SK-N-SH treated with all-trans-retinoic acid at 6 μM for 48 hours (cell line): ENCODE measurements around the gene DYNC1I2.
"Not testable (repeated sequence)": the region's sequence is repeated elsewhere in the genome, so short reads cannot be mapped to it uniquely, and the experiment has no call there.

ENCODE experiments used
- ARNTL ChIP-seq: fragments of 450-650 bp; formaldehyde crosslinking; IDR thresholded peaks from 2 replicates; pipeline ENCODE4 v1.5.0; 2020; ENCODE audit warnings: low read depth, mild to moderate bottlenecking, moderate library complexity, borderline replicate concordance
- BACH2 ChIP-seq: fragments of 250-450 bp; sonication (Bioruptor Pico); IDR thresholded peaks from 2 replicates; pipeline ENCODE4 v1.9.0; 2021; ENCODE audit warnings: mild to moderate bottlenecking, borderline replicate concordance
- ESRRG ChIP-seq: fragments of 250-450 bp; sonication (Bioruptor Pico); IDR thresholded peaks from 2 replicates; pipeline ENCODE4 v1.6.1; 2021; ENCODE audit warnings: mild to moderate bottlenecking
- PATZ1 ChIP-seq: fragments of 250-450 bp; sonication (Bioruptor Pico); IDR thresholded peaks from 2 replicates; pipeline ENCODE4 v1.8.0; 2020; ENCODE audit warnings: mild to moderate bottlenecking, moderate library complexity, borderline replicate concordance
- RARB ChIP-seq: fragments of 250-450 bp; sonication (Bioruptor Pico); IDR thresholded peaks from 2 replicates; pipeline ENCODE4 v1.8.0; 2021; ENCODE audit warnings: mild to moderate bottlenecking, moderate library complexity
- ZFP3 ChIP-seq: fragments of 250-450 bp; sonication (Bioruptor Pico); IDR thresholded peaks from 2 replicates; pipeline ENCODE4 v1.5.0; 2020; ENCODE audit warnings: mild to moderate bottlenecking, moderate library complexity
- TF ChIP-seq, protein P1 (sequence below): fragments of 250-450 bp; sonication (Bioruptor Pico); IDR thresholded peaks from 2 replicates; pipeline ENCODE4 v1.5.1; 2020; ENCODE audit warnings: low read depth, mild to moderate bottlenecking, moderate library complexity
- TF ChIP-seq, protein P2 (sequence below): fragments of 250-450 bp; sonication (Bioruptor Pico); IDR thresholded peaks from 2 replicates; pipeline ENCODE4 v1.5.0; 2020; ENCODE audit warnings: mild to moderate bottlenecking, moderate library complexity

DNA sequence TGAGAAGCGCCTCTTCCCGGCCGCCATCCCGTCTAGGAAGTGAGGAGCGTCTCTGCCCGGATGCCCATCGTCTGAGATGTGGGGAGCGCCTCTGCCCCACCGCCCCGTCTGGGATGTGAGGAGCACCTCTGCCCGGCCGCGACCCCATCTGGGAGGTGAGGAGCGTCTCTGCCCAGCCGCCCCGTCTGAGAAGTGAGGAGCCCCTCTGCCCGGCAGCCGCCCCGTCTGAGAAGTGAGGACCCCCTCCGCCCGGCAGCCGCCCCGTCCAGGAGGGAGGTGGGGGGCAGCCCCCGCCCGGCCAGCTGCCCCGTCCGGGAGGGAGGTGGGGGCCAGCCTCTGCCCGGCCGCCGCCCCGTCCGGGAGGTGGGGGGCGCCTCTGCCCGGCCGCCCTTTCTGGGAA, 87.3 kb downstream of the DYNC1I2 start:
- TF ChIP-seq ARNTL (CRISPR knock-in tag); PATZ1; ESRRG (CRISPR knock-in tag); RARB; BACH2; ZFP3 (CRISPR knock-in tag): not testable (repeated sequence)
- TF ChIP-seq, protein P1, sequence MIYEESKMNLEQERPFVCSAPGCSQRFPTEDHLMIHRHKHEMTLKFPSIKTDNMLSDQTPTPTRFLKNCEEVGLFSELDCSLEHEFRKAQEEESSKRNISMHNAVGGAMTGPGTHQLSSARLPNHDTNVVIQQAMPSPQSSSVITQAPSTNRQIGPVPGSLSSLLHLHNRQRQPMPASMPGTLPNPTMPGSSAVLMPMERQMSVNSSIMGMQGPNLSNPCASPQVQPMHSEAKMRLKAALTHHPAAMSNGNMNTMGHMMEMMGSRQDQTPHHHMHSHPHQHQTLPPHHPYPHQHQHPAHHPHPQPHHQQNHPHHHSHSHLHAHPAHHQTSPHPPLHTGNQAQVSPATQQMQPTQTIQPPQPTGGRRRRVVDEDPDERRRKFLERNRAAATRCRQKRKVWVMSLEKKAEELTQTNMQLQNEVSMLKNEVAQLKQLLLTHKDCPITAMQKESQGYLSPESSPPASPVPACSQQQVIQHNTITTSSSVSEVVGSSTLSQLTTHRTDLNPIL (CRISPR knock-in tag): not testable (repeated sequence)
- TF ChIP-seq, protein P2, sequence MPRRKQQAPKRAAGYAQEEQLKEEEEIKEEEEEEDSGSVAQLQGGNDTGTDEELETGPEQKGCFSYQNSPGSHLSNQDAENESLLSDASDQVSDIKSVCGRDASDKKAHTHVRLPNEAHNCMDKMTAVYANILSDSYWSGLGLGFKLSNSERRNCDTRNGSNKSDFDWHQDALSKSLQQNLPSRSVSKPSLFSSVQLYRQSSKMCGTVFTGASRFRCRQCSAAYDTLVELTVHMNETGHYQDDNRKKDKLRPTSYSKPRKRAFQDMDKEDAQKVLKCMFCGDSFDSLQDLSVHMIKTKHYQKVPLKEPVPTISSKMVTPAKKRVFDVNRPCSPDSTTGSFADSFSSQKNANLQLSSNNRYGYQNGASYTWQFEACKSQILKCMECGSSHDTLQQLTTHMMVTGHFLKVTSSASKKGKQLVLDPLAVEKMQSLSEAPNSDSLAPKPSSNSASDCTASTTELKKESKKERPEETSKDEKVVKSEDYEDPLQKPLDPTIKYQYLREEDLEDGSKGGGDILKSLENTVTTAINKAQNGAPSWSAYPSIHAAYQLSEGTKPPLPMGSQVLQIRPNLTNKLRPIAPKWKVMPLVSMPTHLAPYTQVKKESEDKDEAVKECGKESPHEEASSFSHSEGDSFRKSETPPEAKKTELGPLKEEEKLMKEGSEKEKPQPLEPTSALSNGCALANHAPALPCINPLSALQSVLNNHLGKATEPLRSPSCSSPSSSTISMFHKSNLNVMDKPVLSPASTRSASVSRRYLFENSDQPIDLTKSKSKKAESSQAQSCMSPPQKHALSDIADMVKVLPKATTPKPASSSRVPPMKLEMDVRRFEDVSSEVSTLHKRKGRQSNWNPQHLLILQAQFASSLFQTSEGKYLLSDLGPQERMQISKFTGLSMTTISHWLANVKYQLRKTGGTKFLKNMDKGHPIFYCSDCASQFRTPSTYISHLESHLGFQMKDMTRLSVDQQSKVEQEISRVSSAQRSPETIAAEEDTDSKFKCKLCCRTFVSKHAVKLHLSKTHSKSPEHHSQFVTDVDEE (CRISPR knock-in tag): not testable (repeated sequence)
